GM18508 (cell line): ENCODE data around the gene IKBIP.
"Not testable (repeated sequence)": the region's sequence is repeated elsewhere in the genome, so short reads cannot be mapped to it uniquely, and the experiment has no call there.

Experiments used
- ATAC-seq: cut with Tn5 transposase; IDR thresholded peaks from one replicate; pipeline ENCODE4 v1.9.1; 2021; ENCODE audit warnings: moderate number of reproducible peaks; ENCODE audit not compliant: insufficient read depth, unreplicated experiment

The IKBIP gene

DNA sequence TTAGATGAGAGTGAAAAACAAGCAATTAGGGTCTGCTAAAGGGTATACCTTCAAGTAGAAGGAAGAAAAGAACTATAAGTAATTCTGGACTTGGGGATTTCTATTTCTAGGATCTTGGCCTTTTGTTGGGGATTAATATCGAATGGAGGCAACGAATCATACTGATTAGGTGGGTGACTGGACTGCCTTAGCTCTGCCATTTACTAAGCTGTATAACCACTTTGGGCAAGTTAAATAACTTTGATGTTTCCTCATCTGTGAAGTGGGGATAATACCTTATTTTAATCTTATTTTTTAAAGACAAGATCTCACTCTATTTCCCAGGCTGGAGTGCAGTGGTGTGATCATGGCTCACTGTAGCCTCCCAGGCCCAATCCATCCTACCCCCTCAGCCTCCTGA lies 6.6 kb downstream of the IKBIP start:
- ATAC-seq, result no peak

DNA sequence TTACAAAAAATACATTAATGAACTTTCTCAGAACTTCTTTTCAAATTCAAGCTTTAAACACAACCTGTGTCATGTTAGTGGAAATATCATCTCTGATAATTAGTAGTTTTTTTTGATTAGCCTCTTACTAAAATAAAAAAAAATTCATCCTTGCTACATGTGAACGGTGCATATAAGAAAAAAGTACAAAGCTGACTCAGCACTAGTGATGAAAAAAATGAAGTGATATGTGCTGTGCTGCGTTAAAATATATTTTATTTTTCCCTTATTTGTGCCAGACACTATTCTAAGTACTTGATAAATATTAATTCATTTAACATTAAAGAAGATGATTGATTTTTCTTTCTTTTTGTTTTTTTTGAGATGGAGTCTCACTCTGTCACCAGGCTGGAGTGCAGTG lies 7.5 kb downstream of the IKBIP start:
- no peak for ATAC-seq

DNA sequence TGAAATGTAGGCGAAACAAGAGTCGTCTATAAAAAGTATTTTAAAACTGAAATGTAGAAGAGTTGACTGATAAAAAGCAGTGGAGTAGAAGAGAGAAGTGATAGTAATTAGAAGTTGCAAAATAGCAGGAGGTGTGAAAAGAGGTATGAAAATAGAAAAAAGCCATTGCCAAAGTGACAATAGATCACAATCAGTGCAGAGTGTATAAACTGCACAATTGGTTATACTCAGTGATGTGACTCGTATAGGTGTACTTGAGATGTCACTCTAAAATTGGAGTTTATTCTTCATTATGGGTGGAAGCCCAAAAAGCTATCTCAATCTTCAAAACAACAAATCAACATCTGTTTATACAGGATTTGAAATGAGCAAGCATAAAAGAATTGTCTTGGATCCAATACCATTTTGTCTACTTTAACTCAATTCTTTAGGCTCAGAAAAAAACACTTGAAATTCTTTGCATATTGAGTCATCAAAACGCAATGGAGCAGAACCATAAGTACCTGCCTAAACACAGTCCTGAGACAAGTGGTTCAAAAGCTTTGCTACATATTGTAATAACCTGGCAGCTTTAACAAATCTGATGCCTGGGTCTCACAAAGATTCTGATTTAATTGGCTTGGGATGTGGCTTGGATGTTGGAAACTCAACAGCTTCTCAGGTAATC lies 8.8 kb downstream of the IKBIP start:
- ATAC-seq, result peak; percentile 72

DNA sequence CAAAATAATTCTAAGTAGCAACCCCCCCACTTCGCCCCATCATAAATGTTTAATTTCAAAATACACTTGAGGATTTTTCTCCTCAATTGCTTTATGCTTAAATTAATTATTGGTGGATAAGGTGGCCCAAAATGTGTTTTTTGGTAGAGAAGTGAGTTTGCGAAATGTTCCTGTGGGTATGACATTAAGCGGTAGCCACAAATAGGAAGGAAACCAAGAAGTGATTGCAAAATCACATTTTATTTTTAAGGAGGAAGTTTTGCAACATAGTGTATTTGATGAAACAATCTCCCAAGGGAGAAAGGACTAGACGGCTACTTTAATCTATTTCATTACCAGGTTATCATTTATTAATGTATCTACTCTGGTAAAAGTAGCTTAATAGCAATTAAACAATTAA lies 25.6 kb downstream of the IKBIP start:
- ATAC-seq, result no peak

DNA sequence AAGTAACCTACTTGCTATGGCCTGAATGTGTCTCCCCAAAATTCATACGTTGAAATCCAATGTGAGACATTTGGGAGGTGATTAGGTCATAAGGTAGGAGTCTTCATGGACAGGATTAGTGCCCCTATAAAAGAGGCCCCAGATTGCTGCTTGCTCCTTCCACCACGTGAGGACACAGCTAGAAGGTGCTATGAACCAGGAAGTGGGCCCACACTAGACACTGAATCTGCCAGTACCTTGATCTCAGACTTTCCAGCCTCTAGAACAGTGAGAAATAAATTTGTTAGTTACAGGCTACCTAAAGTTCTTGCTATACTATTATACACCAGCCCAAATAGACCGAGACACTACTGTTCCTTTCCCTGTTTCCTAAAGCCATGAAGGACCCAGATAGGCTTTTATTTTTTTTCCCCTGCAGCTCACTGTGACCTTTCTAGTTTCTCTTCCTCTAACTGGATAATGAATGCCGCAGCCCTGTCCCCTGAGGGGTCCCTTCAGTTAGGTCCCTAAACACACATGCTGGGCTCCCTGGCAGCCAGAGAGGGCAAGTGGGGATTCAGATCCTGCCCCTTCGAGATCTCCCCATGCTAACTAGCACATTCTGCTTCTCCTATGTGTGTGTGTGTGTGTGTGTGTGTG lies 31.8 kb downstream of the IKBIP start:
- ATAC-seq, result peak; percentile 59

DNA sequence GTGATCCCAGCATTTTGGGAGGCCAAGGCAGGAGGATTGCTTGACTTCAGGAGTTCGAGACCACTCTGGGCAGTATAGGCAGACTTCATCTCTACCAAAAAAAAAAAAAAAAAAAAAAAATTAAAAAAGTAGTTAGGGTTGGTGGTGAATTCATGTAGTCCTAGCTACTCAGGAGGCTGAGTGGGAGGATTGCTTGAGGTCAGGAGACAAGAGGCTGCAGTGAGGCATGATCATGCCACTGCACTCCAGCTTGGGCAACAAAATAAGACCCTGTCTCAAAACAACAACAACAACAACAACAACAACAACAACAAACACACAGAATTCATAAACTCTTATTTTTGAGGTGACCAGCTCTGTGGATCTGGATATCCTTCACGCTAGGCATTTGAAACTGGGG lies 34.0 kb downstream of the IKBIP start:
- ATAC-seq, result no peak

DNA sequence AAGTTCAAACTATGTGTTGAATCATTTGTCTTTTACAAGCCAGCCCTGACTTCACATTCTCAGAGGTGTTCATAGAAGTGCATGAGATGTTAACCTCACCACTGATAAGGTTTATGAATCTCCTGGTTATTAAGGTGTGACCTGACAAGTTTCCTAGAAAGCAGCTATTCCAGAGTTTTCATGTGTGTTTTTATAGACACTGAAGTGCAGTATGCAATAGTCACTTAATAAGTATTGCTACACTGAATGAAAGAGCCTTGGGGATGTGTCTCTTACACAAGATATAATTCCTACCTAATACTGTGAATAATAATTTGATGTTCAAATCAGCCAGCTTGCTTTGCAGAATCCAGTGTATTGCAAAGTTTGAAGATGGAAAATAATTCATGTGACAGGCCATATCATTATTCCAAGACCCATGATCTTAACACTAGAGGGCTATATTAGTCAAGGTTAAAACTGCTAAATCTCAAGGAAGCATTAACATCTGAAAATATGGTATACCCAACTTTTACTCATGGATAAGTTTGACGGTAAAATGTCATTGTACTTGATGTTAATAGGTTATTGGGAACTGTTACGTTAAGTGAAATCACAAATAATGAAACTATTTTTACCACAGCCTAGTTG lies 38.1 kb downstream of the IKBIP start:
- no peak for ATAC-seq

DNA sequence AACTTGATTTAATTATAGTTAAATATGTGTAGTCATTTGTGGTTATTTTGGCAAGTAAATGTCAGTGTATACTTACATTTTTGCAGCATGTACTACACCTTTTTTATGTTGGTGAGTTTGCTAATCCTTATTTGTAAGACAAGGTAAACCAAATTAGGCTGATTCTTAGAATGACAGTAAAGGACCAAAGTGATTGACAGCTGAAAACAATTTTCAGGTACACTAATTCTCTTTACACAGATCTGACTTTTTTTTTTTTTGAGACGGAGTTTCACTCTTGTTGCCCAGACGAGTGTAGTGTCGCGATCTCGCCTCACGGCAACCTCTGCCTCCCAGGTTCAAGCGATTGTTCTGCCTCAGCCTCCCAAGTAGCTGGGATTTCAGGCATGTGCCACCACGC lies 42.7 kb downstream of the IKBIP start:
- ATAC-seq, result no peak

DNA sequence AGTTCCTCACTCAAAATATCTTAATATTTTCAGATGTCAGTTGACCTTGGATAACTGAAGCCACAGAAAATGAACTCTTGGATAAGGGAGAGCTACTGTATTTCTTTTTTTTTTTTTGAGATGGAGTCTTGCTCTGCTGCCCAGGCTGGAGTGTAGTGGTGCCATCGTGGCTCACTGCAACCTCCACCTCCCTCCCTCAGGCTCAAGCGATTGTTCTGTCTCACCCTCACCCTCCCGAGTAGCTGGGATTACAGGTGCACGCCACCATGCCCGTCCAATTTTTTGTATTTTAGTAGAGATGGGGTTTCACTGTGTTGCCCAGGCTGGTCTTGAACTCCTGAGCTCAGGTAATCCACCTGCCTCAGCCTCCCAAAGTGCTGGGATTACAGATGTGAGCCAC lies 47.3 kb downstream of the IKBIP start:
- not testable (repeated sequence) for ATAC-seq

DNA sequence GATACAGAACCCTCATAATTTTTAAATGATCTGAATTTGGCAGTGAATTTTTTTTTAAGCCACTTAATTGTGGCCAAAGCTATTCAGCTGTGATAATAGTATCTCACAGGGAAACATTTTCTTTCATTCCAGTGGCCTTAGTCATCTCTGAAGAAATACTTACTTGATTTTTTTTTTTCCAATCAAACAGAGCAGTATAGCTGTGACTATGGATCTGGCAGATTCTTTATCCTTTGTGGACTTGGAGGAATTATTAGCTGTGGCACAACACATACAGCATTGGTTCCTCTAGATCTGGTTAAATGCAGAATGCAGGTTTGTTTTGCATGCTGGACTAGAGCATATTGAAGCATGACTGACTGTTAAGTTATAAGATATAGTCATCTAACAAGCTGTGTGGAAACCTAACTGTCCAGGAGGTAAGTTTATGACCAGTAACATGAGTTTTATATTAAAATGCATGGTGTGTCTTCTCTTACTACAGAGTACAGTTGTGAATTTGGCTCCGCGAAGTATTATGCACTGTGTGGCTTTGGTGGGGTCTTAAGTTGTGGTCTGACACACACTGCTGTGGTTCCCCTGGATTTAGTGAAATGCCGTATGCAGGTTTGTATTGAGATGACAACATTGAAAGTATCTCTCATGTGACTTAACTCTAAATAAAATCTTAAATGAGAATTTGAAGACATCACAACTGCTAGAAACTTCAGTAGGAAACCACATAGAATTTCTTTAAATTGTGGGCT lies 49.2 kb downstream of the IKBIP start:
- ATAC-seq, result no peak

DNA sequence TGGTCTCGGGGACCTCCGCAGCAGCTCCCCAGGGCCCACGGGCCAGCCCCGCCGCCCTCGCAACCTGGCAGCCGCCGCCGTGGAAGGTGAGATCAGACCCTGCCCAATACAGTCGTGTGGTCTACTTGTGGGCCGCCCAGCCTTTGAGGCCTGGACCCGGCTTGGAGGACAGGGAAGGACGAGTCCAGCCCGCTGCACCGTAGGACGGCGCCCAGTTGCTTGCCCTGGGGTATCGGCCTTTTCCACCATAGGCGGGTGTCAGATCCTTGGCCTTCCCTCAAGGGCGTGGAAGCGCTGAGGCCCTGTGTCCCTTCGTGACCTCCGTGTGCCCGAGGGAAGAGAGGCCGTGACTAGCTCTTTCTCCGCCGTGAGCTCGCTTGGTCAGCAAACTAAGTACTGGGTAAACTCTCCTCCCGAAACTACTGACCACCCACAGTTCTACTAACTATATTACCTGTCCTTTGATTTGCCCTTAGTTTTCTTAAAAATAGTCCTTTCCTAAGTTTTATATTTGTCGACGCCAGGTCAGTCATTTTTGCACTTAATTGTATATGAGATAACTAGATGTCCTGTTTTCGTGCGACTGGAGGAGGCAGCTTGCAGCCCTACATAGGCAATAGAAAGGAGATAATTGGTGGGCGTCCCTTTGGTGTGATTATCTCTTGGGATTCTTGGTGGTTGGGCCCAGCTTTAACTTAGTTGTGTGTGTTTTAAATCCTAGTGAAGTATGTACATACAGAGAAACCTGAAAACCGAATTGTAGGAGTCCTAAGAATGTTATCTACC lies 50.3 kb downstream of the IKBIP start:
- ATAC-seq, result no peak

DNA sequence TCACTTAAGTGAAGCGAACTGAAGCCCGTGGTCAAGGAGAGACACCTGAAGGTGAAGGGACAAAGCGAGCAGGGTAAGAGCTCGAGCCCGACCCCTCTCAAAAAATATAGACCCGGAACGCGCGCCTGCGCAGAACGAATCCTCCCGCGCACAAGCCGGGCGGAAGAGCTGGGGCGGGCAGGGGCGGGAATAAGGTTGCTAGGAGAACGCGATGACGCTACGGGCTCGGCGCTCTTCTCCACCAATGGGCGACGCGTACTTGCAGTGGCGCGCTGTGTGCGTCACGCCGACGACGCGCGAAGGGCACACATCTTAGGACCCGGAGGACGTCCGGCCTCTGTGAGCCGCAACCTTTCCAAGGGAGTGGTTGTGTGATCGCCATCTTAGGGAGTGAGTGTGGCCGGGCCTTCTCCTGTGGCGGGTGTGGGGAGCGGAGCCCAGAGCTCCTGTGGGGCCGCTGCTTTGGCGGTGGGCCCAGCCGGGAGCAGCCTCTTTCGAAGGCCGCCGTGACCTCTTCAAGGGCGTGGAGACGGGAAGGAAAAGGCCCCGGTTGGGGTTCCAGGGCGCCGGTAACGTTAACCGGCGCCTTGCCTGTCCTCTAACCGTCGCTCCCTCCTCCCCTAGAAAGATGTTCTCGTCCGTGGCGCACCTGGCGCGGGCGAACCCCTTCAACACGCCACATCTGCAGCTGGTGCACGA lies 51.1 kb downstream of the IKBIP start, which contains the start of gene SLC25A3:
Gene SLC25A3, plus strand, starts transcription at position 336 of the 699 bp plus-strand sequence. Its CDS starts 293 bp downstream, at position 629.
- ATAC-seq, result peak; percentile 98

DNA sequence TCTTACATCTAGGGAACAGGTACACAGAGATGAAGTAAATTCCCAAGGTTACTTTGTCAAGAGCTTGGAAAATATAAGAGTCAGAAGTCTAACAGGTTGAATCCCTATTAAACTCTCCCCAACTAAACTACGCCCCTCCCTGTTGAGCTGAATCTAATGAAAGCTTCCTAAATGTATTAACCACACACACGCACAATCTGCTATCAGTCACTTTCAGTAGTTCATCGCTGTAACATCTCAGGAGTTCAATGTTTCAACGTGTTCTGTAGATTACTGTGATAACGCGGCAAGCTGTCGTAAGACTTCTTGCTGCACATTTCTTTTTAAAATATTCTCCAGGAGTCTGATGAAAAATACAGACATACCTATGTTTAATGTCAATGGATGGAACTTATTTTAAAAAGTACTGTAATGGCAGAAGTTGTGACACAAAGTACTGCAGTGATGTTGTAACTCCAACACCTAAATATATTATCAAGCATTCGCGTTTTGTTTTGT lies 51.7 kb downstream of the IKBIP start:
- ATAC-seq, result no peak

DNA sequence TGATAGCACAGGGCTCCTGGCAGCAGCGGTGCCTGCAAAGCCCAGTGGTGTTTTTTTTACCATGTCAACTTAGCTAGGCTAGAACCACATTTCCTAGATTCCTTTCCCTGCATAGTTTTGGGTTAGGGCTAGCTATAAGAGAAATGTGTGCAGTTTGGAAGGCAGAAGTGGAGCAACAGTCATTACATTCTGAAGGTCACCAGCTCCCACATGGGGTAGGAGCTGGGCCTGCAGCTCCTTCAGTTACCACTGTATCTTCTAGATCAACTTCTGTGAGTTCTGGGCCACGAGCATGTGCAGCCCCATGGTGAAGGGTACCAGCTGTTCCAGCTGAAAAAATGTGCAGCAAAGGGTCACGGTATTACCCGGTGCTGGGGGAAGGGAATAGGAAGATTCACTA lies 53.4 kb downstream of the IKBIP start:
- ATAC-seq, result no peak

DNA sequence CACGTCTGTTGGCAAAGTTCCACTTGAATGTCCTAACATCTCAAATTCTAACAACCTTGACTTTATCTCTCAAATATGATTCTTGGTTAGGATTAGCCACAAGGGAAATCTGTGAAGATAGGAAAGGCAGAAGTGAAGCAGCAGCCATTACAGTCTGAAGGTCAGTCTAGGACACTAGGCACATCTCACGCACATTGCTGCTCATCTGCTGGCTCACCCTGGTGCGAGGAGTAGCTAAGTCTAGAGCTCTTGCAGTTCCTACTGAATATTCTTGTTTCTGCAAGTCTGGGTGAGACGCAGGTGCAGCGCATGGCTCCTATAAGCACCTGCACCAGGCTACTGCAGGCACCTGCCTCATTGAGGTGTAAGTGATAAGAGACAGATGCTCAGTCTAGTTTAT lies 57.5 kb downstream of the IKBIP start:
- no peak for ATAC-seq

DNA sequence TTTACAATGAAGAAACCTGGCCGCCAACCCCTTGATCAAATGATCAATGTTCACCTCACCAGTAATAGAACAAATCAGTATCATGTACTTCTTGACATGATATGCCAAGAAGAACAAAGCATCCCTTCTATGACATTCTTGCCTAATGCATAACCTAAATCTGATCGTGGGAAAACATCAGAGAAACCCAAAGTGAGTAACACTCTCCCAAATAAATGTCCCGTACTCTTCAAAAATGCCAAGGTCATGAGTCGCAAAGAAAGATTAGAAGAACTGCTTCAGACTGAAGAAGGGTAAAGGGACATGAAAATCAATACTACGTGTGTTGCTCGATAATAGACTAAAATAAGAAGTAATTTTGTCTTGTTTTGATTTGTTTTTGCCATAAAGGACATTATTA lies 62.5 kb downstream of the IKBIP start:
- ATAC-seq, result no peak

DNA sequence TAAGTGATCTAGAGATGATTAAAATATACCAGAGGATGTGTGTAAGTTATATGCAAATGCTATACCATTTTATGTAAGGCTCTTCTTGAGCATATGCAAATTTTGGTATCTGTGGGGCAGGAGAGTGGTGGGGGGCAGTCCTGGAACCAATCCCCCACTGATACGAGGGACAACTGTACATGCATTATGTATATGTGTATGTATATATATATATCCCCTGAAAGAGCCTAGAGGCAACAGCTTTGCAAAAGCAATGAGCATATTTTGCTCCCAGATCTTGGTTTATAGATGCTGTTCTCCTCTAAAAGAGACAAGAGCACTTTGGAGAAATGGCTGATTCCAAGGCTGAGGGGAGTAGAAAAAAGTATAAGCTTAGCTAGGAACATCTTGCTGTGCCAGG lies 63.5 kb downstream of the IKBIP start:
- ATAC-seq, result no peak

DNA sequence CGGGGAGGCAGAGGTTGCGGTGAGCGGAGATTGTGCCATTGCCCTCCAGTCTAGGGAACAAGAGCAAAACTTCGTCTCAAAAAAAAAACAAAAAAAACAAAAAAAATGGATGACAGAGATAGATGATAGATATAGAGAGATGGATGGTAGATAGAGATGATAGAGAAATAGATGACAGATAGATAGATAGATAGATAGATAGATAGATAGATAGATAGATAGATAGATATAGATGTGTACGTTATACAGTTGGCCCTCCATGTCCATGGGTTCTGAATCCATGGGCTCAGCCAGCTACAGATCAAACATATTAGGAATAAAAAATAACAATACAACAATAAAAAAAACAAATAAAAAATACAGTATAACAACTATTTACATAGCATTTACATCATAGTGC lies 63.9 kb downstream of the IKBIP start:
- ATAC-seq, result no peak

DNA sequence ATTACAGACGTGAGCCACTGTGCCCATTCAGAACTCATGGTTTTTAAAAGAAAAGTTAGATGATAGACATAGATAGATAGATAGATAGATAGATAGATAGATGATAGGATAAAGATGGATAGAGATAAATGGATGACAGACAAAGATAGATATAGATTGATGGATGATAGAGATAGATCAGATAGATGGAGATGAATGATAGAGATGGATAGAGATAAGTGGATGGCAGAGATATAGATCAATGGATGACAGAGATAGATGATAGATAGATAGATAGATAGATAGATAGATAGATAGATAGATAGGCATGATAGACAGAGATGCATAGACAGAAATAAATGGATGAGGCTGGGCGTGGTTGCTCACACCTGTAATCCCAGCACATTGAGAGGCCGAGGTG lies 64.8 kb downstream of the IKBIP start:
- ATAC-seq, result no peak

DNA sequence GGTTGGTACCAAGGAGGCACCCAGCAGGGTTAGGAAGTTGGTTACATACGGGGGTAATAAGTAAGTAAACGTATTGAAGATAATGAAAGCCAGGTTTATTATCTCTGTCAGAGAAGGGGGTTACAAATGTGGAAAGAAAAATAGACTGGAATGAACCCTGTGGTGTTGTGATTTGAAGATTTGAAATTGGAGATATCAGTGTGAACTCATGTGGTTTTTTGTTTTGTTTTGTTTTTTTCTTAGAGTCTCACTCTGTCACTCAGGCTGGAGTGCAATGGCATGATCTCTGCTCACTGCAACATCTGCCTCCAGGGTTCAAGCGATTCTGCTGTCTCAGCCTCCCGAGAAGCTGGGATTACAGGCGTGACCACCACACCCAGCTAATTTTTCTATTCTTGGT lies 65.2 kb downstream of the IKBIP start:
- ATAC-seq, result no peak
